ES-I3 (cell line): Measurements from ENCODE around the gene C10orf90.

Source experiments
- H3K36me3 ChIP-seq: 2 replicates; pipeline ENCODE4 v1.6.1; 2013; ENCODE audit warnings: mild to moderate bottlenecking, low read length, control low read depth, moderate library complexity; ENCODE audit not compliant: insufficient read depth
- H3K4me1 ChIP-seq: 2 replicates; pipeline ENCODE4 v1.6.1; 2013; ENCODE audit warnings: mild to moderate bottlenecking, control low read depth, low read length; ENCODE audit not compliant: insufficient read depth
- H3K9ac ChIP-seq: 2 replicates; pipeline ENCODE4 v1.6.1; 2013; ENCODE audit warnings: low read depth, mild to moderate bottlenecking, low read length, moderate library complexity
- H3K9me3 ChIP-seq: 2 replicates; pipeline ENCODE4 v1.6.1; 2013; ENCODE audit warnings: mild to moderate bottlenecking, low read length, moderate library complexity; ENCODE audit not compliant: control insufficient read depth, insufficient read depth

Gene C10orf90

DNA sequence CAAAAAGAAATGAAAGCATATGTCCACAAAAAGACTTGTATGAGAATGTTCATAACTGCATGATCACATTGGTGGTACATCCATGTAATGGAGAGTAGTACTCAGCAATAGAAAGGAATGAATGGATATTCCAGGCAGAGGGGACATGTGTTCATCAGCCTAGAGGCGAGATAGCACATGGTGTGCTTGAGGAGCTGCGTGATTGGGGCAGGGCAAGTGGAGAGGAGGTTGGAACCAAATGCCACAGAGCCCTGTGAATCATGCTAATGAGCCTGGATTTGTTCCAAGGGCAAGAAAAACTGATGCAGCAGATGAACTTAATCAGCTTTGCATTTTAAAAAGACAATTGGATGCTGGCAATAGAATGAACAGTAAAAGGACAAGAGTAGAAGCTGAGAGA, 73.3 kb downstream of the C10orf90 start:
- no peak overlapping the region for H3K9ac ChIP-seq
- H3K9me3 ChIP-seq: no peaks in the 10 kb centered on the region
- no peaks in the 10 kb centered on the region for H3K36me3 ChIP-seq
- peaks cover 12% of the 10 kb centered on the region for H3K4me1 ChIP-seq

DNA sequence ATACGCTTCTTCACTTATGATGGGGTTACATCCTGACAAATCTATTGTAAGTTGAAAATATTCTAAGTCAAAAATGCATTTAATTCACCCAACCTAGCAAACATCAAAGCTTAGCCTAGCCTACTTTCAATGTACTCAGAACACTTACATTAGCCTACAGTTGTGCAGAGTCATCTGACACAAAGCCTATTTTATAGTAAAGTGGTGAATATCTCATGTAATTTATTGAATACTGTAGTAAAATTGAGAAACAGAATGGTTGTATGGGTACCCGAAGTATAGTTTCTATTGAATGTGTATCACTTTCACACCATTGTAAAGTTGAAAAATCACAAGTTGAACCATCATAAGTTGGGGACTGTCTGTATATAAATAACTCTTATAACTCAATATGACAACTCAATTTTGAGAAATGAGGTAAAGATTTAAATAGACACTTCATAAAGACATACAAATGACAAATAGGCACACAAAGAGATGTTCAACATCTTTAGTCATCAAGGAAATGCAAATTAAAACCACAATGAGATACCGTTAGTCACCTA, 73.9 kb downstream of the C10orf90 start:
- Histone ChIP-seq H3K4me1 (peaks cover 12% of the 10 kb centered on the region), H3K36me3 (no peaks in the 10 kb centered on the region), H3K9ac (no peak overlapping the region), H3K9me3 (no peaks in the 10 kb centered on the region)

DNA sequence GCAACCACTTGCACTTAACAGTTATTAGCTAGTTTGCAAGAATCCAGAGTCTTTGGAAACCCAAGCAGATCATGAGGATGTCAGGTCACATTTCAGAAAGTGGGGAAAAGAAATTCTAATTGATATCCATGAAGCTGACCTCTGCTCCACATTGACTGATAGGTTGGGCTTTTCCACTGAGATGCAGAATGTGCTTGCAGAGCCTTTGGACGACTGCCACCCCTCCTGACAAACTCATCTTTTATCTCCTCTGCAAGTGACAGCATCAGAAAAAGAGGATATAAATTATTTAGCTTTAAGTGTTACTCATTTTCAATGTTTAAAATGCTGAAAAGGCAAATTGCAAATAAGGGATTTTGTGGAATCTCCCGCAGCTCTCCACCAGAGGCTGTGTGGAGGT, 75.3 kb downstream of the C10orf90 start:
- H3K9me3 ChIP-seq: no peaks in the 10 kb centered on the region
- peaks cover 6% of the 10 kb centered on the region for H3K4me1 ChIP-seq
- H3K36me3 ChIP-seq: no peaks in the 10 kb centered on the region
- no peak overlapping the region for H3K9ac ChIP-seq

DNA sequence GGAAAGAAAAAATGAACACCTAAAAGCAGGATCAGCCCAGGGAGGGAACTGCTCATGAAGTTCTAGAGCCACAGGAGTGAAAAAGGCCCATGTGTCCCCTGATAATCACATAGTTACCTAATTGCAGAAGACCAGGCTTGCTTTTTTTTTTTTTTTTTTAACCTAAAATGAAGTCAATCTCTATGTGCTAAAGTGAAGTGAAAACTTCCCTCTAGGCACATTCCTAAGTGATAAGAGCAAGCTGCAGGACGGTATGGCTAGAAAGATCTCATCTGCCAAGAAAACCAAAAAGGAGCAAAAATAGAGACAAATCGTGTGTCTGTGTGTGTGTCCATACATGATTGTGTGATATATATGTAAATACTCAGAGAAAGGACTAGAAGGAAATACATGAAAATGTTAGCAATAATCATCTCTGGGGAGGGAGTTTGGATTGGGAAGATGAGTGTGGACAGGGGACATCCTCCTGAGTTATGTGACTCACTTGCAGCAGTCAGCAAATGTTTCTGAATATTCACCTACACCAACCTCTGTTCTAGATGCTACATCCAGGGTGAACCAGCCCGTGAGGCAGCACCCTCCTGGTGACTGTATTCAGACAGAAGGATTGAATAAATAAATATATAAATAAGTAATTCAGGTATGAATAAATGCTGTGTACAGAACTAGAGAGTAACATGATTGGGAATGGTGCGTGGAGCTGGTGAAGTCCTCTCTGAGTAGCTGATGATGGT, 76.4 kb downstream of the C10orf90 start:
- Histone ChIP-seq H3K4me1 (no peaks in the 10 kb centered on the region), H3K9ac (no peak overlapping the region), H3K36me3 (no peaks in the 10 kb centered on the region), H3K9me3 (no peaks in the 10 kb centered on the region)

DNA sequence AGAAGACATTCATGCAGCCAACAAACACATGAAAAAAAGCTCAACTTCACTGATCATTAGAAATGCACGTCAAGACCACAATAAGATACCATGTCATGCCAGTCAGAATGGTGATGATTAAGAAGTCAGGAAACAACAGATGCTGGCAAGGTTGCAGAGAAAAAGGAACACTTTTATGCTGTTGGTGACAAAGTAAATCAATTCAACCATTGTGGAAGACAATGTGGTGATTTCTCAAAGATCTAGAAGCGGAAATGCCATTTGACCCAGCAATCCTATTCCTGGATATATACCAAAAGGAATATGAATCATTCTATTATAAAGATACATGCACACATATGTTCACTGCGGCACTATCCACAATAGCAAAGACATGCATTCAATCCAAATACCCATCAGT, 77.6 kb downstream of the C10orf90 start:
- Histone ChIP-seq H3K9me3 (no peaks in the 10 kb centered on the region), H3K9ac (no peak overlapping the region), H3K36me3 (no peaks in the 10 kb centered on the region), H3K4me1 (no peaks in the 10 kb centered on the region)

DNA sequence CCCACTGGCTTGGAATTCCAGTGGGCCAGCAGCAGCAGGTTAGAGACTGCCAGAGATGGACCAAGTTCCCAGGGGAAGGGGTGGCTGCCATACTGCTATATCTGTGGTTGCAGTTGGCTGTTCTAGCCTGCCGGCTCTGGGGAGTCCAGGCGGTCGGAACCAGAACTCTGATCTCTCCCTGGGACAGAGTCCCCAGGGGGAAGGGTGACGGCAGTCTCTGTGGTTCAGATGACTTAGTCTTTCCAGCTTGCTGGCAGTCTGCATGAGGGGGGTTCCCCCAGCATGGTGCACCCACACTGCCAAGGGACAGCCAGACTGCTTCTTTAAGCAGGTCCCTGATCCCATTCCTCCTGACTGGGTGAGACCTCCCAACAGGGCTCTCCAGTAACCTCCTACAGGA, 82.5 kb downstream of the C10orf90 start:
- no peaks in the 10 kb centered on the region; the same call in 1 of the 2 replicates for H3K4me1 ChIP-seq
- H3K36me3 ChIP-seq: no peaks in the 10 kb centered on the region
- no peaks in the 10 kb centered on the region for H3K9me3 ChIP-seq
- H3K9ac ChIP-seq: no peak overlapping the region

DNA sequence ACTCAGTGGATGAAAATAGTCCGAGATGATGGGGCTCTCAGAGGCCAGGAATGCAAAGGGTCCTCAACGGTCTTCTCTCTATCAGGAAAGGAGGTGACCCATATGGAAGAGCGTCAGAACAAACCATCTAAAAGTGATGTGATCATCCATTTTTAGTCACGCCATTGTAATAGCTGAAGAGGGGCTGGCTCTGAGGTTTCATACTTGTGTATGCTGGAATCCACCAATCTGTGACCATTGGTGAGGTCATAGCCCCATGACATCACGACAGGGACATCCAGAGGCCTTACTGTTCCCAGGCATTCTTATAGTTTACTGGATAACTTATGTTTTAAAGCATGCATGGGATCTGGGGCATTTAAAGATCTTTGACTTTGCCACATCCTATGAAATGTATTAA, 83.6 kb downstream of the C10orf90 start:
- Histone ChIP-seq H3K9me3 (no peaks in the 10 kb centered on the region), H3K9ac (no peak overlapping the region), H3K4me1 (no peaks in the 10 kb centered on the region; the same call in 1 of the 2 replicates), H3K36me3 (no peaks in the 10 kb centered on the region)

DNA sequence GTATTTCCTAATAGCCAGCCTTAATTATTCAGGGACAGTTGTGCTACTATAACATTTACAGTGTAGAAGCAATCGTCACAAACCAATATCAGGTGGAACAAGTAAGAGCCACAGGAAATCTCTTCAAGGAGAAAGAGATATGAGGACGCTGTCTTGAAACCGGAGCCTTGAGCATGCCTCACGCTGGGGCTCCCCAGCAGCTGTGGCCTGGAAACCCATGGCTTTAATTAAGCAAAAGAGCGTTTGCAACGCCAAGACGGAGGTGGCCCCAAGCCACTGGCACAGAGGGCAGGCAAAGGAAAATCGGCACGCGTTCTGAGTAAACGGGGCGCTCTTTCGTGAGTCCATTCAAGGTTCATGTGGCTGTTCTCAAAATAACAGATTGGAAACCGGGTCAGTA, 84.4 kb downstream of the C10orf90 start:
- no peaks in the 10 kb centered on the region for H3K9me3 ChIP-seq
- no peaks in the 10 kb centered on the region for H3K36me3 ChIP-seq
- no peak overlapping the region for H3K9ac ChIP-seq
- H3K4me1 ChIP-seq: no peaks in the 10 kb centered on the region; the same call in 1 of the 2 replicates

DNA sequence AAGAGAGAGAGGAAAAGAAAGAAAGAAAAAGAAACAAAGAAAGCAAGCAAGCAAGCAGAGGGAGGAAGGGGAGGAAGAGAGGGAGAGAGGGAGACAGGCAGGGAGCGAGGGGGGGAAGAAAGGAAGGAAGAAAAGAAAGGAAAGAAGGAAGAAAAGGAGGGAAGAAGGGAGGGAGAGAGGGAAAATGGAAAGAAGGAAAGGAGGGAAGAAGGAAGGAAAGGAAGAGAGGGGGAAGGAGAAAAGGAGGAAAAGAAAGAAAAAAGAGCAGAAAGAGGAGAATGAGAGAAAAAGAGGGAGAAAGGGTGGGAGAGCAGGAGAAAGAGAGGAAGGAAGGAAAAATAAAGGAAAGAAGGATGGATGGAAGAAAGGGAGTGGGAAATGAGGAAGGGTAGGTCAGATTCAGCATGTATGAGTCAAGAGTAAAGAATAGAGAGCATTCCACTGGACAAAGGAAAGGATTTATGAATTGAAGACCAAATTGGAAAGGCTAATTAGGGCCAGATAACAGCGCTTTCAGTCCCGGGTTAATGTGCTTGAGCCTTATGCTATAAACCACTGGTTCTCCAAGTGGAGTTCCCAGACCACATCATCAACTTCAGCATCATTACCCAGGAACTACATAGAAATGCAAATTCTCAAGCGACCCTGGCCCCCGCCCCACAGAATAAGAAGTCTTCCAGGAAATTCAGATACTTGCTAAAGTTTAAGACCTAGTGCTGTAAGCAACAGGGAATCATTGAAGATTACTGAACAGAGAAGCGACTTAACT, 85.1 kb downstream of the C10orf90 start:
- Histone ChIP-seq H3K9ac (no peak overlapping the region), H3K4me1 (no peaks in the 10 kb centered on the region; the same call in 1 of the 2 replicates), H3K9me3 (no peaks in the 10 kb centered on the region), H3K36me3 (no peaks in the 10 kb centered on the region)

DNA sequence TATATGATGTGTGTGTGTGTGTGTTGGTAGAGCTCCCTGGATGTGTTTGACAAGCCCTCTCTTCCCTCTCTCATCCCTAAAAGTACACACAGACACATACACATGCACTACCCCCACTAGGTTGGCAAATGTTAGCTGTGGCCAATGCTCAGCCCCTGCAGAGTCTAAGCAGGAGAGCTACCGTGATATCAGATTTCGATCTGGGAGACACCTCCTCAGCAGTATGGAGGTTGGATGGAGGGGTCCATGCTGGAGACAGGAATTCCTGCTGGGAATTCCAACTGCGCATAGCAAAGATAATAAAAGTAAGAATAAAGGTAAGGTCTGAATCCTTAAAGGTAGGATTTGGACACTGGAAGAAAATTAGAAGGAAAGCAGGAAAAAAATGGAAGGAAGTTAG, 85.7 kb downstream of the C10orf90 start:
- Histone ChIP-seq H3K36me3 (no peaks in the 10 kb centered on the region), H3K9me3 (no peaks in the 10 kb centered on the region), H3K4me1 (no peaks in the 10 kb centered on the region; the same call in 1 of the 2 replicates), H3K9ac (no peak overlapping the region)

DNA sequence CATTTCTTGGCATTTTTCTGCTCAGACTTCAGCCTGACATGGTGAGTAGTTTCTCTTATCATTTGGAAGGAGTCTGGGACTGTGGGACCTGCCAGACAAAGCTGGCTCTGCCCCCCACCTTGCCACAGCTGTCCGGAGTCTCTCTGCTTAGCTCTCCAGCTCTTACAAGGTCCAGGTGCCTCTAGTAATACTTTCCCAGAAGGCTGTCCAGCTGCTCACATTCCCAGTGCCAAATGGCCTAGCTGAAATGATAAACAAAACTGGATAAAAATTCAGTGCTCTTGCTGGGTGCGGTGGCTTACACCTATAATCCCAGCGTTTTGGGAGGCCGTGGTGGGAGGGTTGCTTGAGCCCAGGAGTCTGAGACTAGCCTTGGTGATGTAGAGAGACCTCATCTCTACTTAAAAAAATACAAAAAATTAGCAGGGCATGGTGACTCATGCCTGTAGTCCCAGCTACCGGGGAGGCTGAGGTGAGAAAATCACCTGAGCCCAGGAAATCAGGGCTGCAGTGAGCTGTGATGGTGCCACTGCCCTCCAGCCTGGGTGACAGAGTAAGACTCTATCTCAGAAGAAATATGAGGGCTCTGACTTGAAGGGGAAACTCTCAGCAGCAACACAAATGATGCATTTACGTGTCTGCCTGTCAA, 86.8 kb downstream of the C10orf90 start:
- no peaks in the 10 kb centered on the region for H3K9me3 ChIP-seq
- no peaks in the 10 kb centered on the region; the same call in 1 of the 2 replicates for H3K4me1 ChIP-seq
- no peaks in the 10 kb centered on the region for H3K36me3 ChIP-seq
- H3K9ac ChIP-seq: no peak overlapping the region

DNA sequence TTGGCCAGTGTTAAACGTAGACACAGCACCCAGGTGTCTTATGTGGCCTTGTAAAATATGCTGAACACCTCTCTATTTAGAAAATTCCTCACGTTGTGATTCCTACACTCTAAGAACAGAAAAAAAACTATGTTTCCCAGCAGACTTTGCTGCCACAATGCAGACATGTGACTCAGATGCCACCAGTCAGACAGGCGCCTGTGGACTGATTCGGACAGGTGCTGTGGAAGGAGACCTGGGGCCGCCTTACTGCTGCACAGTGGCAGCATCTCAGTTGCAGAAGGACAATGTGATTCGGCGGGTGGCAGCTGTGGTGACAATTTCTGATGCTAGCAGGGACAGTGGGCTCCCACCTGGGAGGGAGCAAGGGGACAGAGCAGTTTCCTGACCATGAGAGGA, 88.8 kb downstream of the C10orf90 start:
- Histone ChIP-seq H3K9ac (no peak overlapping the region), H3K4me1 (no peaks in the 10 kb centered on the region; the same call in 1 of the 2 replicates), H3K36me3 (no peaks in the 10 kb centered on the region), H3K9me3 (no peaks in the 10 kb centered on the region)

DNA sequence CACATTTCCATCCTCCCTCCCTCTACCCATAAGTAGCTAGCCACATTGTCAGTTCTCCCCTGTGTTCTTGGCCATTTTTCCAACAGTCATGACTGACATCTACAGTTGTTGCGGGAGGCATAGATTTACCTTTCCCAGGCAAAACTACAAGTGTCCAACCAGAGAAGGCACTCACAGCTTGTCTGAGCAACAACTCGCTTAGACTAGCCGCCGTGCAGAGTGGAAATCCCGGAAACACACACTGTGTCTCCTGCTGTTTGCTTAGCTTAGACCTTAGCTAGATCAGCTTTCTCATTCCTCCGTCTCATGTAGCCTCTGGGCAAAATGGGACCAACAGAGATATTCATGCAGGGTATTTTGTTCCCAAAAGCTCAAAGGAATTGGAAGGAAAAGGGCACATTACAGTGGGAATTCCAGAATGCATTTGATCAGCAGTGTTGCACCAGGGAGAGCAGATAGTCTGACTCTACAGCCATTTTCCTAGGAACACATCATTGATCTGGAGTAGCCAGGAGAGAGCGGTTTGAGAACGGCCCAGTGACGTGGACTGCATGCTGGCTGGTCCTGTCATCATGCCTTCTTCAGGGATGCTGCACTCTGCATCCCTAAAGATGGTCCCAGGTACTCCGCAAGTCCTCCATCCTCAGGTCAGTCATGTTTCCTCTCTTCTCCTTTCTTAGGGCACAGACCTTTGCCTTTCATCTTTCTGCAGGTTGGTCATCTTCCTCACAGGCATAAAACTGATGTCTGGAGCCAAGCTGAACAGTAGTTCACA, 89.4 kb downstream of the C10orf90 start:
- Histone ChIP-seq H3K36me3 (no peaks in the 10 kb centered on the region), H3K9ac (no peak overlapping the region), H3K9me3 (no peaks in the 10 kb centered on the region), H3K4me1 (no peaks in the 10 kb centered on the region; the same call in 1 of the 2 replicates)

DNA sequence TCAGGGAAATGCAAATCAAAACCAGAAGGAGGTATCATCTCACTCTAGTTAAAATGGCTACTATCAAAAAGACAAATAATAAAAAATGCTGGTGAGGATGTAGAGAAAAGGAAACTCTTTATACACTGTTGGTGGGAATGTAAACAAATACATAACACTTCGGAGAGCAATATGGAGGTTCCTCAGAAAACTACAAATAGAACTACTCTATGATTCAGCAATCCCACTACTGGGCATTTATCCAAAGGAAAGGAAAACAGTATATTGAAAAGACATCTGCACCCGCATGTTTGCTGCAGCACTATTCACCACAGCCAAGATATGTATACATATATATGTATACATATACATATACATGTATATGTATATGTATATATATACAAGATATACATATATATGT, 94.2 kb downstream of the C10orf90 start:
- Histone ChIP-seq H3K36me3 (no peaks in the 10 kb centered on the region), H3K9ac (no peak overlapping the region), H3K9me3 (no peaks in the 10 kb centered on the region), H3K4me1 (peaks cover 5% of the 10 kb centered on the region; the same call in 1 of the 2 replicates)
